Endodermal cell (in vitro differentiated cells): ENCODE measurements around the gene CD300LF. TPM values are rescaled to one million over a fixed set of nuclear protein-coding genes. Genes with fewer than 3 reads are reported as not detected.

Experiments
- DNase-seq: peaks from one replicate; pipeline ENCODE4 v3.0.0-alpha.2; 2017
- H3K27ac ChIP-seq: 2 replicates; pipeline ENCODE4 v1.5.1; 2013; ENCODE audit warnings: mild to moderate bottlenecking, low read depth, low read length, moderate library complexity
- H3K27me3 ChIP-seq: 2 replicates; pipeline ENCODE4 v1.6.1; 2013; ENCODE audit warnings: mild to moderate bottlenecking, low read length, moderate library complexity; ENCODE audit not compliant: insufficient read depth, control insufficient read depth, poor library complexity, severe bottlenecking
- H3K36me3 ChIP-seq: 2 replicates; pipeline ENCODE4 v1.7.0; 2013; ENCODE audit warnings: mild to moderate bottlenecking, low read length, moderate library complexity; ENCODE audit not compliant: control insufficient read depth, insufficient read depth
- H3K4me1 ChIP-seq: one replicate; pipeline ENCODE4 v1.7.0; 2013; ENCODE audit warnings: low read length; ENCODE audit not compliant: control insufficient read depth, insufficient read depth
- H3K4me3 ChIP-seq: 2 replicates; pipeline ENCODE4 v1.5.1; 2013; ENCODE audit warnings: mild to moderate bottlenecking, low read length, moderate library complexity
- H3K9ac ChIP-seq: 2 replicates; pipeline ENCODE4 v1.6.1; 2013; ENCODE audit warnings: mild to moderate bottlenecking, low read length, moderate library complexity; ENCODE audit not compliant: poor library complexity, severe bottlenecking; ENCODE audit errors: extremely low read depth
- H3K9me3 ChIP-seq: 2 replicates; pipeline ENCODE4 v1.6.1; 2013; ENCODE audit warnings: mild to moderate bottlenecking, low read length, moderate library complexity; ENCODE audit not compliant: control insufficient read depth
- H3K27ac Mint-ChIP-seq: 2 replicates; pipeline ENCODE4 v1.8.0; 2020; ENCODE audit warnings: mixed read lengths
- H3K27me3 Mint-ChIP-seq: 2 replicates; pipeline ENCODE4 v1.8.0; 2021; ENCODE audit warnings: mild to moderate bottlenecking, mixed read lengths; ENCODE audit not compliant: insufficient read depth
- H3K36me3 Mint-ChIP-seq: 2 replicates; pipeline ENCODE4 v1.8.0; 2020; ENCODE audit warnings: low read depth, mixed read lengths
- H3K4me1 Mint-ChIP-seq: 2 replicates; pipeline ENCODE4 v1.8.0; 2020; ENCODE audit warnings: mixed read lengths
- H3K4me3 Mint-ChIP-seq: 2 replicates; pipeline ENCODE4 v1.8.0; 2020; ENCODE audit warnings: mild to moderate bottlenecking, moderate library complexity, mixed read lengths
- H3K9me3 Mint-ChIP-seq: 2 replicates; pipeline ENCODE4 v1.8.0; 2020; ENCODE audit warnings: mild to moderate bottlenecking, mixed read lengths
- WGBS, 2 experiments: methylation state at CpG; one replicate each; pipeline versions ENCODE4 v1.1.5 to v1.1.7; 2013; ENCODE audit warnings: missing lambda C conversion rate in 2 of 2, mixed read lengths in 1 of 2; ENCODE audit not compliant: insufficient coverage in 1 of 2, insufficient read length in 1 of 2; 5-methylcytosine and 5-hydroxymethylcytosine counted together
- total RNA-seq, 2 donors: library from RNA; stranded (reverse); fragmentation: NEBNext Ultra II Directional in 1 of 2; extraction: Animal tissue kit (Norgen Biotek cat#: 25700) in 1 of 2; gene quantifications; 2 replicates in 1 of 2; 3 replicates in 1 of 2; pipeline ENCODE4 v1.2.1, GENCODE V29; 2021
- TF ChIP-seq, protein P1 (sequence below): fragments of 200-600 bp; sonication (generic); conservative IDR thresholded peaks from 2 replicates; pipeline ENCODE4 v1.5.0; 2021; ENCODE audit warnings: antibody characterized with exemption, mild to moderate bottlenecking

CD300LF gene
- total RNA-seq, 2 donors from 2014 or later, result not detected

DNA sequence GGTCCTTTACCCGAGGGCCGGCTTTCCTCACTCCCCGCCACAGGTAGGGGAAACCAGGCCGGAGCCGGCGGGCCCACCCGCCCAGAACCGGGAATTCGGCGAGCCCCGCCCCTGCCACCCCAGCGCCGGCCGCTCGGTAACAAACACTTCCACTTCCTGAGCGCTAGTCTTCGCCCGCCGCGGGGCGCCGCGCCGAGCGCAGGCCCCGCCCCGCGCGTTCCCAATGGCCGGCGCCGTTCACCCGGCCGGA lies 35.5 kb upstream of the CD300LF start:
- peaks cover 50% of the 10 kb centered on the region for H3K4me1 Mint-ChIP-seq
- TF ChIP-seq, protein P1, sequence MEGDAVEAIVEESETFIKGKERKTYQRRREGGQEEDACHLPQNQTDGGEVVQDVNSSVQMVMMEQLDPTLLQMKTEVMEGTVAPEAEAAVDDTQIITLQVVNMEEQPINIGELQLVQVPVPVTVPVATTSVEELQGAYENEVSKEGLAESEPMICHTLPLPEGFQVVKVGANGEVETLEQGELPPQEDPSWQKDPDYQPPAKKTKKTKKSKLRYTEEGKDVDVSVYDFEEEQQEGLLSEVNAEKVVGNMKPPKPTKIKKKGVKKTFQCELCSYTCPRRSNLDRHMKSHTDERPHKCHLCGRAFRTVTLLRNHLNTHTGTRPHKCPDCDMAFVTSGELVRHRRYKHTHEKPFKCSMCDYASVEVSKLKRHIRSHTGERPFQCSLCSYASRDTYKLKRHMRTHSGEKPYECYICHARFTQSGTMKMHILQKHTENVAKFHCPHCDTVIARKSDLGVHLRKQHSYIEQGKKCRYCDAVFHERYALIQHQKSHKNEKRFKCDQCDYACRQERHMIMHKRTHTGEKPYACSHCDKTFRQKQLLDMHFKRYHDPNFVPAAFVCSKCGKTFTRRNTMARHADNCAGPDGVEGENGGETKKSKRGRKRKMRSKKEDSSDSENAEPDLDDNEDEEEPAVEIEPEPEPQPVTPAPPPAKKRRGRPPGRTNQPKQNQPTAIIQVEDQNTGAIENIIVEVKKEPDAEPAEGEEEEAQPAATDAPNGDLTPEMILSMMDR, result no peak
- H3K9ac ChIP-seq, result peak overlapping the region; percentile 27
- H3K36me3 ChIP-seq, result peaks cover 22% of the 10 kb centered on the region
- no peaks in the 10 kb centered on the region for H3K27me3 Mint-ChIP-seq
- H3K9me3 Mint-ChIP-seq, result no peaks in the 10 kb centered on the region
- H3K27me3 ChIP-seq, result no peaks in the 10 kb centered on the region
- DNase-seq, result no peak
- H3K36me3 Mint-ChIP-seq, result peaks cover 18% of the 10 kb centered on the region
- peak overlapping the region; percentile 7 for H3K4me3 ChIP-seq
- H3K9me3 ChIP-seq, result peaks cover 4% of the 10 kb centered on the region
- H3K27ac Mint-ChIP-seq, result peak overlapping the region; percentile 92
- H3K4me1 ChIP-seq, result peaks cover 37% of the 10 kb centered on the region
- 0% methylated on average over 13 to 34 of the region's 34 CpGs for WGBS, 2 experiments
- no peak overlapping the region for H3K27ac ChIP-seq
- peak overlapping the region; percentile 95 for H3K4me3 Mint-ChIP-seq

DNA sequence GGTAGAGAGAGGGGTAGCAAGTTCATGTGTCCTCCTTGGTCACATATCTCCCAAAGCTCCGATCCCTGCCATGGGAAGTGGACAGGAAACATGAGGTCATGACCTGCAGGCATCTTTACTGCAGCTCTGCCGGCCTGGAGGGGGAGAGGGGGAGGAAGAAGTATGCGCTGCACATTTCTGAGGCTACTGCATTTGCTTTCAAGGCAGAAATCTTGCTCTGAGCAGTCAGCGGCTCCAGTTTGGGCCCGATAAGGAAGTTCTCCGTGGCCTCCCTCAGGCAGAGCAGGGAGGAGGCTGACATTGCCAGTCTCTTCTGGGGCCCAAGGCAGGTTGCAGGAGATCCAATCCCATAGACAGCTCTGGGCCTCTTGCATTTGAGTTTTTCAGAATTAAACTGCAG lies 34.2 kb upstream of the CD300LF start:
- DNase-seq, result peak; percentile 80
- peak overlapping the region; percentile 62 for H3K4me3 ChIP-seq
- peaks cover 13% of the 10 kb centered on the region for H3K36me3 ChIP-seq
- H3K9ac ChIP-seq, result peak overlapping the region; percentile 31
- 43% methylated on average over 2 to 6 of the region's 6 CpGs for WGBS, 2 experiments
- no peaks in the 10 kb centered on the region for H3K9me3 ChIP-seq
- Mint-ChIP-seq H3K9me3 (no peaks in the 10 kb centered on the region), H3K4me1 (peaks cover 47% of the 10 kb centered on the region), H3K27me3 (no peaks in the 10 kb centered on the region), H3K4me3 (peak overlapping the region; percentile 95), H3K36me3 (peaks cover 7% of the 10 kb centered on the region), H3K27ac (peak overlapping the region; percentile 92)
- no peaks in the 10 kb centered on the region for H3K27me3 ChIP-seq
- TF ChIP-seq, protein P1, result no peak
- H3K4me1 ChIP-seq, result peaks cover 37% of the 10 kb centered on the region
- peak overlapping the region; percentile 15 for H3K27ac ChIP-seq

DNA sequence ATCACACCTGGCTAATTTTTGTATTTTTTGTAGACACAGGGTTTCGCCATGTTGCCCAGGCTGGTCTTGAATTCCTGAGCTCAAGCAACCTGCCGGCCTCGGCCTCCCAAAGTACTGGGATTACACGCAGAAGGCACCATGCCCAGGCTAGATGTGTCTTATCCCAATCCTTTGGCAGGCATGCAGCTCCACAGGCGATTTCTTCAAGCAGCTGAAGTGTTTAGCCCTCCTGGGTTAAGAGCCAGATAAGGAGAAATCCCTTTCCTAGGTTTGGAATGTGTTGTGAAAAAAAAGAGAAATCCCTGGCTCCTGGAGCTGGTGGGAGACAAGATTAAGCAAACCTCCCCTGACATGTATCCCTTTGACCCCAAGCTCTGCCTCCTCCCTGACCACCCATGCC lies 33.7 kb upstream of the CD300LF start:
- WGBS, 2 experiments, result 45 to 66% methylated on average over 5 of the region's 5 CpGs
- Mint-ChIP-seq H3K27ac (peak overlapping the region; percentile 92), H3K27me3 (no peaks in the 10 kb centered on the region), H3K4me1 (peaks cover 45% of the 10 kb centered on the region), H3K9me3 (no peaks in the 10 kb centered on the region), H3K36me3 (peaks cover 5% of the 10 kb centered on the region), H3K4me3 (peak overlapping the region; percentile 95)
- TF ChIP-seq, protein P1, result no peak
- Histone ChIP-seq H3K4me1 (peaks cover 32% of the 10 kb centered on the region), H3K9ac (peak overlapping the region; percentile 31), H3K36me3 (peaks cover 7% of the 10 kb centered on the region), H3K27me3 (no peaks in the 10 kb centered on the region), H3K27ac (no peak overlapping the region), H3K9me3 (no peaks in the 10 kb centered on the region), H3K4me3 (peak overlapping the region; percentile 62)
- no peak for DNase-seq
